Sigmoid colon (tissue), 7 donors: ENCODE results near the gene KCNA1. TPM values are rescaled to one million over a fixed set of nuclear protein-coding genes. Genes with fewer than 3 reads are reported as not detected.

Source experiments
- DNase-seq: peaks from one replicate; pipeline ENCODE4 v3.0.0-alpha.2; 2019
- H3K27ac ChIP-seq, 4 donors: fragments of 200-600 bp; sonication (generic); one replicate each; pipeline ENCODE4 v1.5.1; 2016 to 2019; ENCODE audit warnings: mild to moderate bottlenecking in 1 of 4
- H3K27me3 ChIP-seq, 3 donors: fragments of 200-600 bp; sonication (generic); one replicate each; pipeline ENCODE4 v1.5.1; 2019; ENCODE audit warnings: mild to moderate bottlenecking in 1 of 3
- H3K36me3 ChIP-seq, 4 donors: fragments of 200-600 bp; sonication (generic); one replicate each; pipeline ENCODE4 v1.5.1; 2016 to 2019
- H3K4me1 ChIP-seq, 4 donors: fragments of 200-600 bp; sonication (generic); one replicate each; pipeline ENCODE4 v1.5.1; 2017 to 2019
- H3K4me3 ChIP-seq, 4 donors: fragments of 200-600 bp; sonication (generic); one replicate each; pipeline ENCODE4 v1.5.1; 2017 to 2019; ENCODE audit warnings: mild to moderate bottlenecking in 2 of 4, moderate library complexity in 1 of 4
- H3K9me3 ChIP-seq, 4 donors: fragments of 200-600 bp in 3 of 4; sonication (generic) in 3 of 4; one replicate each; pipeline versions ENCODE4 v1.5.1 to v1.6.1; 2013 to 2019
- EP300 ChIP-seq, 4 donors: sonication (generic); formaldehyde crosslinking; IDR thresholded peaks; one replicate each; pipeline ENCODE4 v1.6.1; 2017; ENCODE audit warnings: antibody characterized with exemption in 4 of 4
- POLR2A ChIP-seq, 2 donors: fragments of 450-650 bp; IDR thresholded peaks; one replicate each; pipeline ENCODE4 v1.6.1; 2016; ENCODE audit warnings: antibody characterized with exemption in 2 of 2, mild to moderate bottlenecking in 2 of 2, moderate library complexity in 2 of 2
- POLR2AphosphoS5 ChIP-seq, 4 donors: sonication (generic); formaldehyde crosslinking; IDR thresholded peaks; one replicate each; pipeline ENCODE4 v1.6.1; 2017; ENCODE audit warnings: antibody characterized with exemption in 4 of 4
- WGBS, 2 donors: extraction: QIAGEN DNeasy Blood & Tissue Kit; methylation state at CpG; one replicate each; pipeline ENCODE4 v1.1.7; 2013; 5-methylcytosine and 5-hydroxymethylcytosine counted together
- intact Hi-C: fragments of 100-400 bp; cut with DNase I; formaldehyde crosslinking; loops from one replicate; pipeline ENCODE4 v1.15.1; 2023
- polyA plus RNA-seq, 3 donors: library from polyadenylated mRNA; stranded (reverse); fragments of 200-250 nt; gene quantifications; one replicate each; pipeline ENCODE4 v1.2.3, GENCODE V29; 2013
- total RNA-seq, 4 donors: library from RNA; depleted of rRNA; stranded (reverse); fragments of >200 nt; gene quantifications; one replicate each; pipeline ENCODE4 v1.1.0, GENCODE V29; 2016
- TF ChIP-seq, protein P1 (sequence below), 4 experiments: fragments of 450-650 bp in 3 of 4; fragments of 200-600 bp in 1 of 4; IDR thresholded peaks; one replicate each; pipeline ENCODE4 v1.5.1; 2016 to 2019; ENCODE audit warnings: antibody characterized with exemption in 4 of 4, mild to moderate bottlenecking in 3 of 4, moderate library complexity in 2 of 4
- donor health status: healthy with polysubstance abuse.
- donor health status: Bipolar disorder and iron deficiency.
- donor health status: healthy.

Gene KCNA1
- total and polyA plus RNA-seq, 7 donors: 0.07 to 3.8 (median 2.4) TPM; not detected in 2

DNA sequence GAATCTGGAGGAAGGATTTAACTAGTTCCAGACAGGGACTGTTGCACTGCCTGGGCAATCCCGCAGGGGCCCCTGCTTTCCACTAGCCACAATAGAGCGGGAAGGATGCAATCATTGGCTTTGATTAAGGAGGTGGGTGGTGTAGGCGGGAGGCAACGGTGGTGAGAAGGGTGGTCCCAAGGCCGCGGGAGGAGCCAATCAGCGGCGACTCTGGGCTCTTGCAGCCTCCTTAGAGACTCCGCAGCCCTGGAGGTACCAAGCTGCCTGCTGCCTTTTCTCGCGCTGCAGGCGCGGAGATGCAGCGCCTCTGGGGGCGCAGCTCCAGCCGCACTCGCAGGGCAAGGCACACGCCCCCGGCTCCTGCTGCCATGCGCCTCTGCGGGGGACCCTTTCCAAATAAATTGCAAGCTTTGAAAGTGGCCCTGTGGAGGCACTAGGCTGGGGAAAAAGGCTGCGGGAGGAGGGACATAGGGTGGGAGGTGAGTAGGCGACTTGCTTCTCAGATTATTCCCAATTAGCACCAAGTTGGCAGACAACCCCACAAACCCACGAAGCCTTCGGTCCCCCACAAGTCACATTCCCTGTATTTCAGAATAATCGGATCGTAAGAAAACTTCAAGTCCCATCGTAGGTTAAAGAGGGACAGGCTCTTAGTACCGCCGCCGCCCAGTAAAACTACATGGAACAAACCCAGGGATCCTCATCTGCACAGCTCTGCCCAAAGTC lies 858 bp upstream of the KCNA1 start:
- TF ChIP-seq EP300 (IDR thresholded peaks at IDR 0.05) (no peak), POLR2A (IDR thresholded peaks at IDR 0.05) (no peak)
- TF ChIP-seq, protein P1, sequence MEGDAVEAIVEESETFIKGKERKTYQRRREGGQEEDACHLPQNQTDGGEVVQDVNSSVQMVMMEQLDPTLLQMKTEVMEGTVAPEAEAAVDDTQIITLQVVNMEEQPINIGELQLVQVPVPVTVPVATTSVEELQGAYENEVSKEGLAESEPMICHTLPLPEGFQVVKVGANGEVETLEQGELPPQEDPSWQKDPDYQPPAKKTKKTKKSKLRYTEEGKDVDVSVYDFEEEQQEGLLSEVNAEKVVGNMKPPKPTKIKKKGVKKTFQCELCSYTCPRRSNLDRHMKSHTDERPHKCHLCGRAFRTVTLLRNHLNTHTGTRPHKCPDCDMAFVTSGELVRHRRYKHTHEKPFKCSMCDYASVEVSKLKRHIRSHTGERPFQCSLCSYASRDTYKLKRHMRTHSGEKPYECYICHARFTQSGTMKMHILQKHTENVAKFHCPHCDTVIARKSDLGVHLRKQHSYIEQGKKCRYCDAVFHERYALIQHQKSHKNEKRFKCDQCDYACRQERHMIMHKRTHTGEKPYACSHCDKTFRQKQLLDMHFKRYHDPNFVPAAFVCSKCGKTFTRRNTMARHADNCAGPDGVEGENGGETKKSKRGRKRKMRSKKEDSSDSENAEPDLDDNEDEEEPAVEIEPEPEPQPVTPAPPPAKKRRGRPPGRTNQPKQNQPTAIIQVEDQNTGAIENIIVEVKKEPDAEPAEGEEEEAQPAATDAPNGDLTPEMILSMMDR (IDR thresholded peaks at IDR 0.05): no peak
- Histone ChIP-seq H3K27ac (peak overlapping the region in 2 of 4 donors; percentile 52 to 59), H3K27me3 (peaks cover 10 to 48% (median 26%) of the 10 kb centered on the region in 3 donors), H3K9me3 (no peaks in the 10 kb centered on the region), H3K4me1 (peaks cover 0 to 32% (median 29%) of the 10 kb centered on the region in 4 donors), H3K36me3 (no peaks in the 10 kb centered on the region), H3K4me3 (peak overlapping the region in 3 of 4 donors; percentile 40 to 62 (median 55))
- 2 to 6% methylated on average over 31 of the region's 31 CpGs for WGBS, 2 donors
- intact Hi-C loops: loop anchor here (5.0 kb wide), 1 partner anchor 88 kb away; no protein-coding TSS in a partner anchor
- peak; percentile 60 for DNase-seq

DNA sequence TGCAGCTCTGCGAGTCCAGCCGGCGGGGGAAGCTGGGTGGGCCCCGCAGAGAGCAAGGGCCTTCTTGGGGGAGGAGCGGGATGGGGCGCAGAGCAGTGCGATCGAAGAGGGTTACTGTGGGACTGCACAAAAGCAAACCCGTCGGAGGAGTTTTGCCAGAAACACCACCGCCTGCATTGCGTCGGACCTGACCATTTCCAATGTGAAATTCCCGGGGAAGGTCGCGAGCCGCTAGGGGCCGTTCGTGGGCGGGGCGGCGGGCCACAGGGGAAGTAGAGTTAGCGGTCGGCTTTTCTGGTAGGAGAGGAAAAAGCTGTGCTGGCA lies 333 bp upstream of the KCNA1 start:
- Histone ChIP-seq H3K9me3 (no peaks in the 10 kb centered on the region), H3K27ac (peak overlapping the region in 2 of 4 donors; percentile 52 to 59), H3K4me3 (peak overlapping the region; percentile 37 to 62 (median 48)), H3K4me1 (peaks cover 0 to 32% (median 29%) of the 10 kb centered on the region in 4 donors), H3K27me3 (peaks cover 10 to 48% (median 26%) of the 10 kb centered on the region in 3 donors), H3K36me3 (no peaks in the 10 kb centered on the region)
- no peak for DNase-seq
- WGBS, 2 donors: 2 to 7% methylated on average over 24 of the region's 24 CpGs
- TF ChIP-seq POLR2AphosphoS5 (IDR thresholded peaks at IDR 0.05): no peak
- TF ChIP-seq, protein P1 (IDR thresholded peaks at IDR 0.05): no peak
- TF ChIP-seq EP300 (IDR thresholded peaks at IDR 0.05): no peak
- no peak for TF ChIP-seq POLR2A (IDR thresholded peaks at IDR 0.05)
- intact Hi-C loops: loop anchor here (5.0 kb wide), 1 partner anchor 88 kb away; no protein-coding TSS in a partner anchor

DNA sequence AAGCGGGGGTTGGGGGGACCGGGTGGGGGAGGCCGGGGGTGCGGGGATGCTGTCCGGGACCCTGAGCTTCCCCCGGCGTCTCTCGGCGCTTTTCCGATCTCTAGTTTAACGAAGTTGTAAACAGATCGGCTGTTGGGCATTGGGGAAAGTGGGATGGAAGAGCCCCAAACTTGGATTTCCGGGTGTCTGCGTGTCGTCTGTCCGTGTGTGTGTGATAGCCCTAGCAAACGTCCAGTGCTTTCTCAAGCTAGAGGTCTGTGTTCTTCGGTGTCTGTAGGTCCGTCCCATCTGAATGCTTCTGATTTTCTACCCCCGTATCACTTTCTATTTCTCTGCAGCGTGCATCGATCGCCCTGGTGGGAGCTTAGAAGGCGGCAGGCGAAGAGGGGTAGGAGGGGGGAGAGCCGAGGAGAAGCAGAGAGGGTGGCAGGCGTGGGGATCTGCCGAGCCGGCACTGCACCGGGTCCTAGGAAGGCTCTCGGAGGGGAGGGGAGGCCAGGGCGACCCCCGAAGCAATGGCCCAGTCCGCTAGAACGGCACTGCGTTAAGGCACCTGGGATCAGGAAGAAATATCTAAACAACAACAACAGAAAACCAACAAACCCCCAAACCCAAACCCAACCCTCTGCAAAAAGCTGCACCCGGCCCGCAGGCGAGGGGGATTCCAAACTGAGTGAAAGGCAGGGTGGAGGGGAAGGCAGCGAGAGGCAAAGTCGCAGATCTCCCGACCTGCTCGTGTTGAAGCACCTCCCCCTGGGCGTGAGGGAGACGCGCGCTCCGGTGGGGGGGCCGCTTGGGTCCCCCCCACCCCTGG lies 1.0 kb downstream of the KCNA1 start:
- intact Hi-C loops: loop anchor here (2.0 kb wide), 1 partner anchor 52 kb away; no protein-coding TSS in a partner anchor
- Histone ChIP-seq H3K4me3 (peak overlapping the region; percentile 37 to 62 (median 48)), H3K36me3 (no peaks in the 10 kb centered on the region), H3K27ac (peak overlapping the region in 2 of 4 donors; percentile 52 to 59), H3K9me3 (no peaks in the 10 kb centered on the region), H3K4me1 (peaks cover 0 to 32% (median 29%) of the 10 kb centered on the region in 4 donors), H3K27me3 (peaks cover 10 to 48% (median 26%) of the 10 kb centered on the region in 3 donors)
- no peak for TF ChIP-seq EP300 (IDR thresholded peaks at IDR 0.05)
- no peak for TF ChIP-seq POLR2AphosphoS5 (IDR thresholded peaks at IDR 0.05)
- no peak for TF ChIP-seq POLR2A (IDR thresholded peaks at IDR 0.05)
- TF ChIP-seq, protein P1 (IDR thresholded peaks at IDR 0.05): no peak
- WGBS, 2 donors: 1 to 5% methylated on average over 49 of the region's 49 CpGs
- DNase-seq: no peak

DNA sequence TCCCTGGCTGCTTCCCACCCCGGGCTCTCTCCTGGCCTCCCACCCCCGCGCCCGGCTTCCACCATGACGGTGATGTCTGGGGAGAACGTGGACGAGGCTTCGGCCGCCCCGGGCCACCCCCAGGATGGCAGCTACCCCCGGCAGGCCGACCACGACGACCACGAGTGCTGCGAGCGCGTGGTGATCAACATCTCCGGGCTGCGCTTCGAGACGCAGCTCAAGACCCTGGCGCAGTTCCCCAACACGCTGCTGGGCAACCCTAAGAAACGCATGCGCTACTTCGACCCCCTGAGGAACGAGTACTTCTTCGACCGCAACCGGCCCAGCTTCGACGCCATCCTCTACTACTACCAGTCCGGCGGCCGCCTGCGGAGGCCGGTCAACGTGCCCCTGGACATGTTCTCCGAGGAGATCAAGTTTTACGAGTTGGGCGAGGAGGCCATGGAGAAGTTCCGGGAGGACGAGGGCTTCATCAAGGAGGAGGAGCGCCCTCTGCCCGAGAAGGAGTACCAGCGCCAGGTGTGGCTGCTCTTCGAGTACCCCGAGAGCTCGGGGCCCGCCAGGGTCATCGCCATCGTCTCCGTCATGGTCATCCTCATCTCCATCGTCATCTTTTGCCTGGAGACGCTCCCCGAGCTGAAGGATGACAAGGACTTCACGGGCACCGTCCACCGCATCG lies 1.8 kb downstream of the KCNA1 start:
- H3K9me3 ChIP-seq: no peaks in the 10 kb centered on the region
- 35 to 47% methylated on average over 61 of the region's 61 CpGs for WGBS, 2 donors
- H3K4me3 ChIP-seq: peak overlapping the region; percentile 37 to 62 (median 48)
- DNase-seq: peak; percentile 67
- no peaks in the 10 kb centered on the region for H3K36me3 ChIP-seq
- intact Hi-C loops: loop anchor here (2.0 kb wide), 1 partner anchor 53 kb away; no protein-coding TSS in a partner anchor
- TF ChIP-seq POLR2AphosphoS5 (IDR thresholded peaks at IDR 0.05) (no peak), EP300 (IDR thresholded peaks at IDR 0.05) (no peak), POLR2A (IDR thresholded peaks at IDR 0.05) (no peak)
- TF ChIP-seq, protein P1 (IDR thresholded peaks at IDR 0.05): no peak
- H3K4me1 ChIP-seq: peaks cover 0 to 32% (median 29%) of the 10 kb centered on the region in 4 donors
- H3K27me3 ChIP-seq: peaks cover 10 to 48% (median 26%) of the 10 kb centered on the region in 3 donors
- no peak overlapping the region for H3K27ac ChIP-seq
